Activated CD8-positive, alpha-beta memory T cell treated with anti-CD3 and anti-CD28 coated beads for 1 hour (primary cell): Measurements from ENCODE around the gene PTPRG.

Source experiments
- DNase-seq, 2 donors: peaks; one replicate each; pipeline ENCODE4 v3.0.0-alpha.2; 2020; ENCODE audit warnings: low read depth in 1 of 2; ENCODE audit errors: extremely low read depth in 1 of 2

Gene PTPRG

GRCh38 chr3:62193586-62194345 is 632.4 kb downstream of the PTPRG start:
- DNase-seq: no peak

- DNase-seq: no peak
Observed at GRCh38 chr3:62197350-62198012, 636.1 kb downstream of the PTPRG start.

GRCh38 chr3:62199126-62199525 is 637.8 kb downstream of the PTPRG start:
- no peak for DNase-seq

- no peak for DNase-seq
Observed at GRCh38 chr3:62201438-62202035, 640.2 kb downstream of the PTPRG start.

GRCh38 chr3:62203152-62203551 is 641.8 kb downstream of the PTPRG start:
- no peak for DNase-seq

GRCh38 chr3:62203561-62203960 is 642.2 kb downstream of the PTPRG start:
- DNase-seq: no peak

GRCh38 chr3:62207197-62207596 is 645.8 kb downstream of the PTPRG start:
- DNase-seq: no peak

GRCh38 chr3:62208385-62208784 is 647.0 kb downstream of the PTPRG start:
- DNase-seq: no peak

GRCh38 chr3:62209101-62209500 is 647.7 kb downstream of the PTPRG start:
- no peak for DNase-seq

- DNase-seq: no peak
Observed at GRCh38 chr3:62210011-62210410, 648.6 kb downstream of the PTPRG start.

- no peak for DNase-seq
Observed at GRCh38 chr3:62211675-62212429, 650.5 kb downstream of the PTPRG start.

GRCh38 chr3:62214850-62215249 is 653.5 kb downstream of the PTPRG start:
- no peak for DNase-seq

GRCh38 chr3:62220616-62221015 is 659.2 kb downstream of the PTPRG start:
- DNase-seq: no peak

- no peak for DNase-seq
Observed at GRCh38 chr3:62225051-62225450, 663.7 kb downstream of the PTPRG start.

GRCh38 chr3:62226601-62227339 is 665.4 kb downstream of the PTPRG start:
- no peak for DNase-seq

- DNase-seq: no peak
Observed at GRCh38 chr3:62228467-62228866, 667.1 kb downstream of the PTPRG start.

GRCh38 chr3:62229211-62229610 is 667.8 kb downstream of the PTPRG start:
- no peak for DNase-seq

GRCh38 chr3:62229908-62230307 is 668.5 kb downstream of the PTPRG start:
- no peak for DNase-seq

- no peak for DNase-seq
Observed at GRCh38 chr3:62233065-62233464, 671.7 kb downstream of the PTPRG start.

- no peak for DNase-seq
Observed at GRCh38 chr3:62236016-62236415, 674.6 kb downstream of the PTPRG start.
